Pancreas (tissue), 10 donors: Measurements from ENCODE around the gene DLGAP4. TPM values are rescaled to one million over a fixed set of nuclear protein-coding genes. Genes with fewer than 3 reads are reported as not detected.

Experiments used
- ATAC-seq, 4 donors: fragments of 200-7000 bp; cut with Tn5 transposase; one replicate each; pipeline versions ENCODE4 v1.8.0 to v1.9.1; 2020; ENCODE audit warnings: mild to moderate bottlenecking in 4 of 4, moderate library complexity in 4 of 4
- DNase-seq, 6 donors: peaks; one replicate each; pipeline ENCODE4 v3.0.0-alpha.2; 2020
- FAIRE-seq: peaks from 2 replicates; lab custom pipeline; 2012; peaks lifted over from hg19 to GRCh38; lab: Jason Lieb, UNC
- H3K27ac ChIP-seq, 4 donors: fragments of 200-600 bp; sonication (generic); 1 replicate in 3 of 4; 2 replicates in 1 of 4; pipeline versions ENCODE4 v1.5.0 to v1.8.0; 2020
- H3K27me3 ChIP-seq, 4 donors: fragments of 200-600 bp; one replicate each; pipeline ENCODE4 v1.8.0; 2021
- H3K36me3 ChIP-seq, 3 donors: fragments of 200-600 bp; sonication (generic) in 1 of 3; one replicate each; pipeline versions ENCODE4 v1.5.0 to v1.8.0; 2020 to 2021
- H3K4me1 ChIP-seq, 3 donors: fragments of 200-600 bp; one replicate each; pipeline ENCODE4 v1.8.0; 2021
- H3K4me3 ChIP-seq, 4 donors: fragments of 200-600 bp; sonication (generic) in 2 of 4; one replicate each; pipeline versions ENCODE4 v1.5.0 to v1.8.0; 2020 to 2021
- H3K9me3 ChIP-seq, 4 donors: fragments of 200-600 bp; one replicate each; pipeline ENCODE4 v1.8.0; 2021
- WGBS, 2 donors: extraction: QIAGEN DNeasy Blood & Tissue Kit; methylation state at CpG; one replicate each; pipeline ENCODE4 v1.1.7; 2013; 5-methylcytosine and 5-hydroxymethylcytosine counted together
- intact Hi-C, 3 donors: fragments of 100-400 bp; cut with DNase I; formaldehyde crosslinking; loops; one replicate each; pipeline versions ENCODE4 v1.11.1 to v1.14.2; 2022
- polyA plus RNA-seq, 2 donors: library from polyadenylated mRNA; stranded (reverse); fragments of 200-250 nt; gene quantifications; one replicate each; pipeline ENCODE4 v1.2.3, GENCODE V29; 2013
- total RNA-seq, 6 donors: library from RNA; stranded (reverse); fragmentation: NEBNext Ultra II Directional in 4 of 6; extraction: Animal tissue kit (Norgen Biotek cat#: 25700) in 4 of 6; gene quantifications; one replicate each; pipeline versions ENCODE4 v1.2.1 to v1.2.4, GENCODE V29; 2021 to 2023
- TF ChIP-seq, protein P1 (sequence below), 4 donors: fragments of 200-600 bp; sonication (generic) in 3 of 4; IDR thresholded peaks; one replicate each; pipeline versions ENCODE4 v1.5.0 to v1.8.0; 2021; ENCODE audit warnings: antibody characterized with exemption in 4 of 4
- donor health status: healthy with polysubstance abuse.
- donor health status: DM: no; HTN: no; CAD: no; lungs with moderate emphysema.
- donor health status: DM: no; HTN: no; CAD: no.
- donor health status: control.
- donor health status: control.
- donor health status: Bipolar disorder and iron deficiency.
- donor health status: DM: yes; HTN: yes; CAD: no.
- donor health status: DM: no; HTN: no; CAD: no.
- donor health status: DM: no; HTN: no; CAD: no.
- donor health status: DM: yes; HTN: yes; CAD: no.

DLGAP4 gene
- total and polyA plus RNA-seq, 8 donors = 28.6 to 49.5 (median 42.6) TPM

DNA sequence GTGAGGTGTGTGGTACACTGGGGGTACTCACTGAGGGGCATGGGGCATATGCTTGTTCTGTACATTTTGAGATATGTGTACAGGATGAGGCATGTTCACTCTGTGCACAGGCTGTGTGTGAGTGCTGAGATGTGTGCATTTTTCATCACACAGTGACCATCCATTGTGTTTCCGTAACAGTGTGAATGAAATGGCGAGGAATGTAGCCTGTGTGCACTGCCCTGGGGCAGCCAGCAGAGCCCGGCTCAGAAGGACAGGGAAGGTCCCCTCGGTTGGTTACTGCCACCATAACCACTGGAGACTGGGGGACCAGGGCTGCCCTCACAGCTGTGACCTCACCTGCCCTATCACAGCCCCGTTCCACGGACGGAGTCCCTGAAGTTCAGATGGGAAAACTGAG lies 129.0 kb downstream of the DLGAP4 start:
- FAIRE-seq (no peak), DNase-seq (no peak), ATAC-seq (no peak)
- Histone ChIP-seq H3K4me3 (no peak overlapping the region), H3K27ac (no peak overlapping the region), H3K36me3 (no peaks in the 10 kb centered on the region), H3K9me3 (no peaks in the 10 kb centered on the region), H3K4me1 (no peaks in the 10 kb centered on the region), H3K27me3 (no peaks in the 10 kb centered on the region)
- TF ChIP-seq, protein P1, sequence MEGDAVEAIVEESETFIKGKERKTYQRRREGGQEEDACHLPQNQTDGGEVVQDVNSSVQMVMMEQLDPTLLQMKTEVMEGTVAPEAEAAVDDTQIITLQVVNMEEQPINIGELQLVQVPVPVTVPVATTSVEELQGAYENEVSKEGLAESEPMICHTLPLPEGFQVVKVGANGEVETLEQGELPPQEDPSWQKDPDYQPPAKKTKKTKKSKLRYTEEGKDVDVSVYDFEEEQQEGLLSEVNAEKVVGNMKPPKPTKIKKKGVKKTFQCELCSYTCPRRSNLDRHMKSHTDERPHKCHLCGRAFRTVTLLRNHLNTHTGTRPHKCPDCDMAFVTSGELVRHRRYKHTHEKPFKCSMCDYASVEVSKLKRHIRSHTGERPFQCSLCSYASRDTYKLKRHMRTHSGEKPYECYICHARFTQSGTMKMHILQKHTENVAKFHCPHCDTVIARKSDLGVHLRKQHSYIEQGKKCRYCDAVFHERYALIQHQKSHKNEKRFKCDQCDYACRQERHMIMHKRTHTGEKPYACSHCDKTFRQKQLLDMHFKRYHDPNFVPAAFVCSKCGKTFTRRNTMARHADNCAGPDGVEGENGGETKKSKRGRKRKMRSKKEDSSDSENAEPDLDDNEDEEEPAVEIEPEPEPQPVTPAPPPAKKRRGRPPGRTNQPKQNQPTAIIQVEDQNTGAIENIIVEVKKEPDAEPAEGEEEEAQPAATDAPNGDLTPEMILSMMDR (IDR thresholded peaks at IDR 0.05) = no peak
- WGBS, 2 donors = 90 to 93% methylated on average over 7 of the region's 7 CpGs
- intact Hi-C loops = loop anchor here in 1 of 3 donors (5.0 kb wide), 1 partner anchor 228 kb away; no protein-coding TSS in a partner anchor

DNA sequence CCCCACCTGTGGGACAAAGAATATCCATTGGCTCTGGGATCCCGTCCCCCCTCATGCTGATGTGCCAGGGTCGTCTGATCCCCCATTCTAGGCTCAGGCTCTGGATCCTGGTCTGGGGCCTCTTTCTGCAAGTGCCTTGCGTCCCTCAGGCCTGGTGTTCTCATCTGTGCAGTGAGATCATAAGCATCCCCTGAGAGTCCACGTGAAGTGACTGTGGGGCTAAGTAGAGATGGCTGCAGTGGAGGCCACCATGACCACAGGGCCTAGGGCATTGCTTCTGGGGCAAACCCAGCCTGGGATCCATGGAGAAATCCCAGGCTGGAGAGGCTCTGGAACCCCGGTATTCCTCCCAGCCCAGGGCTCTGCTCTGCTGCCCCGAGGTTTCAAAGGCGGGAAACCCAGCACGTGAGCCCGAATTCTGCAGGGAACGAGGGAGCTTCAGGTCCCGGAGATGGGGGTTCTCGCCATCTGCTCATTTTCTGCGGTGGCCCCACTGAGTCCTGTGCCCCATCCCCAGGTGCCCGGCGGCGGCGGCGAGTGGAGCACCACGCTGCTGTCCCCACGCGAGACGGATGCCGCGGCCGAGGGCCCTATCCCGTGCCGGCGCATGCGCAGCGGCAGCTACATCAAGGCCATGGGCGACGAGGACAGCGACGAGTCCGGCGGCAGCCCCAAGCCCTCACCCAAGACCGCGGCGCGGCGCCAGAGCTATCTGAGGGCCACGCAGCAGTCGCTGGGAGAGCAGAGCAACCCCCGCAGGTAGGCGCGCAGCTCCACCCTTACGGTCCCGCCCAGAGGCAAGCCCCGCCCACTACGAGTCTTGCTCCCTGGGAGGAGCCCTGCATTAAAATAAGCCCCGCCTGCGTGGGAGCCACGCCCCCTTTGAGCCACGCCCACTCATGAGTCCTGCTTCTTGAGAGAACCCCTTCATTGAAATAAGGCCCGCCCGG lies 129.7 kb downstream of the DLGAP4 start:
- Histone ChIP-seq H3K36me3 (no peaks in the 10 kb centered on the region), H3K4me3 (peak overlapping the region in 3 of 4 donors; percentile 26 to 49 (median 37)), H3K27me3 (no peaks in the 10 kb centered on the region), H3K9me3 (no peaks in the 10 kb centered on the region), H3K4me1 (no peaks in the 10 kb centered on the region), H3K27ac (no peak overlapping the region)
- TF ChIP-seq, protein P1 (IDR thresholded peaks at IDR 0.05) = no peak
- DNase-seq (peak; percentile 78 to 93 (median 90)), FAIRE-seq (no peak), ATAC-seq (peak; percentile 89 to 96 (median 92))
- intact Hi-C loops = loop anchor here in 1 of 3 donors (5.0 kb wide), 1 partner anchor 229 kb away; no protein-coding TSS in a partner anchor
- WGBS, 2 donors = 19 to 23% methylated on average over 56 of the region's 56 CpGs

DNA sequence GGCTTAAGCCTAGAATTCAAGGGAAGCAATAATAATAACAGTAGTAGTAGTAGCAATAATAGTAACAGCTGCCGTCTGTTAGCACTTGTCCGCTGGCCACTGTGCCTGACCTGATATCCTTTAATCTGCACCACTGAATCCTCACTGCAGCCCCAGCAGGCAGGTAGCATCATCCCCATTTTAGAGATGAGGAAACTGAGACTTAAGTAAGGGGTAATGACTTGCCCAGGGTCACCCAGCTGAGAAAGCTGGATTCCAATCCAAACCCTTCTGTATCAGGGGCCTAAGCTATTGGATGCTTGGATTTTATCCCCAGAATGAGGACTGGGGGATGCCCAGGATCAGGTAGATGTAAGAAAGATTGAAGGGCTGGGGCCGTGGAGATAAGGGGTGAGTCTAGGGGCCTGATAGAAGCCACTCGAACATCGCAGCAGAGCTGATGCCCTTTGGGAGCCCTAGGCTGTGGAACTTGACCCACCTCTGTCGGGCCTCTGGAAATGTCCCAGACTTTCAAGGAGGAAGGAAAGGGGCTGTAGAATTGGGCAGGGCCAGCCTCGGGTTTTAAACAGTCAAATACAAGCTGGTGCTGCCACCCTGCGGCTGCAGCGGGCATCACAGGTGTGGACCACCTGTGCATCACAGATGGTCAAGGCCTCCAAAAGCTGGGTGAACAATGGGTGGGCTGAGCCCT lies 133.0 kb downstream of the DLGAP4 start:
- H3K27ac ChIP-seq = no peak overlapping the region
- DNase-seq (peak; percentile 44 to 89 (median 66)), ATAC-seq (peak; percentile 35 to 74 (median 72)), FAIRE-seq (no peak)
- TF ChIP-seq, protein P1 (IDR thresholded peaks at IDR 0.05) = peak; percentile 76 to 94 (median 86)
- no peaks in the 10 kb centered on the region for H3K9me3 ChIP-seq
- H3K36me3 ChIP-seq = no peaks in the 10 kb centered on the region
- 22 to 30% methylated on average over 9 of the region's 9 CpGs for WGBS, 2 donors
- no peak overlapping the region for H3K4me3 ChIP-seq
- intact Hi-C loops = loop anchor here in 1 of 3 donors (5.0 kb wide), 1 partner anchor 232 kb away; no protein-coding TSS in a partner anchor
- H3K4me1 ChIP-seq = no peaks in the 10 kb centered on the region
- no peaks in the 10 kb centered on the region for H3K27me3 ChIP-seq

DNA sequence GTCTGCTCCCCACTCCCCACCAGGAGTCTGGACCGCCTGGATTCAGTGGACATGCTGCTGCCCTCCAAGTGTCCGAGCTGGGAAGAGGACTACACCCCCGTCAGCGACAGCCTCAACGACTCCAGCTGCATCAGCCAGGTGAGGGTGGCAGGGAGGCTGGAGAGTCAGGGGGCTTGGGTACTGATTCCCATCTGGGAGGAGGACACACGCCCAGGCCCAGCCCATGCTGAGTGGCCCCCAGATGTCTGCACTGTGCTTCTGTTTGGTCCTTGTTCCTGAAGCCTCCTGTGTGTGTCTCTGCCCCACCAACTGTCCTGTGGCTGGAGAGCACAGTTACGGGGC lies 133.6 kb downstream of the DLGAP4 start:
- TF ChIP-seq, protein P1 (IDR thresholded peaks at IDR 0.05) = peak in 2 of 4 donors; percentile 8 to 11
- H3K36me3 ChIP-seq = no peaks in the 10 kb centered on the region
- WGBS, 2 donors = 47 to 51% methylated on average over 7 of the region's 7 CpGs
- ATAC-seq = no peak
- FAIRE-seq = no peak
- DNase-seq = peak in 1 of 6 donors; percentile 73
- intact Hi-C loops = loop anchor here in 1 of 3 donors (5.0 kb wide), 1 partner anchor 232 kb away; no protein-coding TSS in a partner anchor
- H3K9me3 ChIP-seq = no peaks in the 10 kb centered on the region
- H3K27me3 ChIP-seq = no peaks in the 10 kb centered on the region
- H3K4me1 ChIP-seq = no peaks in the 10 kb centered on the region
- no peak overlapping the region for H3K27ac ChIP-seq
- H3K4me3 ChIP-seq = no peak overlapping the region
